PFSK-1 (cell line): Measurements from ENCODE around the gene FEM1C.

Source experiments
- REST ChIP-seq, 2 experiments: IDR thresholded peaks; 2 replicates each; pipeline versions ENCODE4 v1.6.1 to v1.8.0; 2011 to 2012; ENCODE audit warnings: low read depth in 2 of 2, low read length in 2 of 2, control low read depth in 1 of 2, inconsistent platforms in 1 of 2, mild to moderate bottlenecking in 1 of 2, moderate library complexity in 1 of 2; ENCODE audit not compliant: insufficient read depth in 1 of 2
- SIN3A ChIP-seq: IDR thresholded peaks from 2 replicates; pipeline ENCODE4 v1.6.1; 2012; ENCODE audit warnings: mild to moderate bottlenecking, low read length, moderate library complexity, borderline replicate concordance; ENCODE audit not compliant: insufficient read depth

GRCh38 chr5:115510145-115510645, 34.4 kb downstream of the FEM1C start:
- TF ChIP-seq REST (IDR thresholded peaks at IDR 0.05; ENCODE audit: insufficient read depth in 1 of 2, low read depth in 2 of 2, low read length in 2 of 2), result no peak
- no peak for TF ChIP-seq SIN3A
